Left kidney (tissue), 2 donors: Measurements from ENCODE around the gene HSPA9. TPM values are rescaled to one million over a fixed set of nuclear protein-coding genes. Genes with fewer than 3 reads are reported as not detected.
A peak's percentile ranks its signal among the peaks of the same experiment; 100 is the strongest.

Experiments
- DNase-seq: peaks from one replicate; pipeline ENCODE4 v3.0.0-alpha.2; 2013
- polyA plus RNA-seq: library from polyadenylated mRNA; unstranded; fragments of 120-200 nt; gene quantifications from one replicate; pipeline ENCODE4 v1.2.1, GENCODE V29; 2013; ENCODE audit not compliant: insufficient read length

The HSPA9 gene
- polyA plus RNA-seq, 1 donor = 365 TPM

DNA sequence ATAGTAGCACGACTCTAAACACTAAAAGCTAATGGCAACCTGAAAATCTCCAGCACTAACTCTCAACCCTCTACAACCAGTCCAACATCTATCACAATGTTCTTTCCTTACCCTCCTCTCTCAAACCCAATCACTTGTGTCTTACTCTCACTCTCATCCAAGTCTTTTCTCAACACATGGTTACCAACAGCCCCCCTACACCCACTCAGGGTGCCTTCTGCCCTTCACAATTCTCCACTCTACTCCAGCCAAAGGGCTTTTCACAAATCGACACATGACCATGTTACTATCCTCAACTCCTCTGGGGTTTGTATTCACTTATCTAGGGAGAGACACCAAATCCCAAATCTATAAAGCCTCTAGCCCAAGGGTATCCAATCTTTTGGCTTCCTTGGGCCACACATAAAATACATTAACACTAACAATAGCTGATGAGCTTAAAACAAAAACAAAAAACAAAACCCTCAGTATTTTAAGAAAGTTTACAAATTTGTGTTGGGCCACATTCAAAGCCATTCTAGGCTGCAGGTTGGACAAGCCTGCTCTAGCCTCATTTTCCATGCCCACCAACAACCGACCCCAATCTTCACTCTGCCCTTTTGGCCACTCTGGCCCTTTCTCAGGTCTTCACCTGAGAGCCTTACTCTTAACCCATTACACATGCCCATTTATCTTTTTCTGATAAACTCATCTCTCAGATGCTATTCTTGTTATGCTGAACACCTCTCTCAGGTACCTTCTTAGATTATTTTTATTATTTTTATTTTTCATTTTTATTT, 11.7 kb downstream of the HSPA9 start:
- DNase-seq = no peak

DNA sequence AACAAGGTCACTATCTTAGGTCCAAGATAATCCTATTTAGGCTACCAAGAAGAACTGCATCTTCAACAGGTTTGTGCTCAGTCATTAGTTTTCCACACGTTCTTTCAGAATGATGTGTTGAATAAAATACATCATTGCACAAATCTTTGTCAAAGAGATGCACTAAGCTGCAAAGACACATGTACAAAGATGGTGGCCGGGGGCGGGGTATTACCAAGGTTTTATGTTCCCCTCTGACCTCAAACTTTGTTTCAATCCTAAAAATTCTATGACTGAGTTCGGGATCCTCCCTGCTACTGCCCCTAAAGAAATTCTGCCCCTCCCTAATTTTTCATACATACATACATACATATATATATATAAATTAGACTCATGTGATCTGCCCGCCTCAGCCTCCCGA, 14.2 kb downstream of the HSPA9 start:
- DNase-seq = no peak

DNA sequence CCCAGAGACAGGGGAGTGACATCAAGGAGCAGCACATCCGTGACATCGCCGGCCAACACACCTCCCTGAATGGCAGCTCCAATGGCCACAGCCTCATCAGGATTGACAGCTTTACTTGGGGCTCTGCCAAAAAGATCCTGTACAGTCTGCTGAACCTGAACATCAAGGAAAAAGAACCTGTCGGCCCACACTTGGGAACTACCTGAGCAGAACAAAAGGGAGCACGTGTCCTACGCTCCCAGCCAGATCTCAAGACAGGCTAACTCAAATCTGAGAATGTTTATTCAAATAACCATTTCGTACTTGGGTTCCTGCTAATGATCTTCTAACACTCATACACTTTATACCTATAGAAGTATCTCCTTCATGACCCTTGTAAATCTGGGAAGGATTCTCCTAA, 15.3 kb downstream of the HSPA9 start:
- DNase-seq = no peak

DNA sequence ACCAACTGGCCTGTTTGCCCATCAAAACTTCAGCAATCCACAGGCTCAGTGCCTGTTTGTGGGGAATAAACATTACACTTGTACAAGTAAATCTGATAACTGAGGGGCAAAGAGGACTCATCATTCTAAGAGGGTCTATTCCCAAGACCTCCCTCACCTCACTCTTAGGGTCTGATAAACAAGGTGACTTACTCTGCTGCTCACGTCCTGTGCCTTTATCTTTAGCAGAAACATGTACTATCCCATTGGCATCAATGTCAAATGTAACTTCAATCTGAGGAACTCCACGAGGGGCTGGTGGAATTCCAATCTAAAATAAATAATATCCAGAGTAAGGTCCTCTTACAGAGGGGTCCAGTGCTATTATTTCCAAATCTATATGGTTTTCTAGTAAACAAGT, 17.5 kb downstream of the HSPA9 start:
- no peak for DNase-seq

DNA sequence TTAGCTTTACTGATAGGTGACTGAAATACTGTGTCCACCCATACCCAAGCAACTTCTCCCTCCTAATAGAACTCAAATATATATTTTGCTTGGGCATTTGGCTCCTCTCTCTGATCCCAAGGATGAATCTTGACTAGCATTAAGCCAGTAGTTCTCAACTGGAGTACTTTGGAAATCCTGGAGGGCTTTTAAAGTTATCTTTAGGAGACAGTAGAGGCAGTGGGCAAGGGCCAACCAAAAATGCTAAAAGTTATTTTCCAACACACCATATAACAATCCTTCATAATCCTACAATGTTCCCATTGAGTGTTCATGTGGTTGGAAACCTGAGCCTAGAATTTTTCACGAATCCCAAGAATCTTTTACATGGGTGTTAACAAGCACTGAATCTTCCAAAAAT, 21.1 kb downstream of the HSPA9 start:
- no peak for DNase-seq

DNA sequence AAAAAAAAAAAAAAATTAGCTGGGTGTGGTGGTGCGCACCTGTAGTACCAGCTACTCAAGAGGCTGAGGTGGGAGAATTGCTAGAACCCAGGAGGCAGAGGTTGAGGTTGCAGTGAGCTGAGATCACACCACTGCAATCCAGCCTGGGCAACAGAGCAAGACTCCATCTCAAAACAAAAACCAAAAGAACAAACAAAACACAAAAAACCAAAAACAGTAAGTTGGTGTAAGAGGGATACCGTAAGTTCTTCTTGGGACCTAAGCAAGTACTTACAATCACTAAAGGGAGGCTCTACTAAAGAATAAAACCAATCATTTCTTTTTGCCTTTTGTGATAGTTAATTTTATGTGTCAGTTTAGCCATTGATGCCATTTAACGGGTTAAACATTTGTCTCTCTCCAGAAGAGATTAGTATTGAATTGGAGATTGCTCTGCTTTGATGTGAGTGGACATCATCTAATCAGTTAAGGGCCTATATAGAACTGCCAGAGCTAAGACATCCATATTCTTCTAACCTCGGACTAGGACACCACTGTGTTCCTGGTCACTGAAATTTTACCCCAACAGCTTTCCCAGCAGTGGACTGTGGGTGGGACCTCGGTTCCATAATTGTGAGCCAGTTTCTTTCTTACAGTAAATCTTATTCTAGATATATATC, 21.6 kb downstream of the HSPA9 start:
- DNase-seq = no peak

DNA sequence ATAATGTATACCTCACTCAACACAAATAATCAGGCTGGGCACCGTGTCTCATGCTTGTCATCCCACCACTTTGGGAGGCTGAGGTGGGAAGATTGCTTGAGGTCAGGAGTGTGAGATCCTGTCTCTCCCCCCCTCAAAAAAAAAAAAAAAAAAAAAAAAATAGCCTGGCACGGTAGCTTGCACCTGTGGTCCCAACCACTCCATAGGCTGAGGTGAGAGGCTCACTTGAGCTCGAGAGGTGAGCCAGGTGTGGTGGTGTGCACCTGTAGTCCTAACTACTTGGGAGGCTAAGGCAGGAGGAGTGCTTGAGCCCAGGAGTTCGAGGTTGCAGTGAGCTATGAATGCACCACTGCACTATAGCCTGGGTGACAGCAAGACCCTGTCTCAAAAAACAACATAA, 22.5 kb downstream of the HSPA9 start:
- DNase-seq = no peak

DNA sequence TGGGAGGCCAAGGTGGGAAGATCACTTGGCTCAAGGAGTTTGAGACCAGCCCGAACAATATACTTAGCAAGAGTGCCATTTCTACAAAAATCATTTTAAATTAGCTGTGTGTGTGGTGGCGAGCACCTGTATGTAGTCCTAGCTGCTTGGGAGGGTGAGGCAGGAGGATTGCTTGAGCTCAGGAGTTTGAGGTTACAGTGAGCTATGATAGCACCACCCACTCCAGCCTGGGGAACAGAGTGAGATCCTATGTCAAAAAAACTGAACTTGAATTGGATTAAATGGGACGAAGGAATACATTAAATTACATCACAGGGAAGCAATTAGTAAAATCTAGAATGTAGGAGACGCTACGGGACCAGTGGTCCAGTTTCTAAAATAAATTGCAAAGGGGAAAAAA, 25.8 kb downstream of the HSPA9 start:
- no peak for DNase-seq

DNA sequence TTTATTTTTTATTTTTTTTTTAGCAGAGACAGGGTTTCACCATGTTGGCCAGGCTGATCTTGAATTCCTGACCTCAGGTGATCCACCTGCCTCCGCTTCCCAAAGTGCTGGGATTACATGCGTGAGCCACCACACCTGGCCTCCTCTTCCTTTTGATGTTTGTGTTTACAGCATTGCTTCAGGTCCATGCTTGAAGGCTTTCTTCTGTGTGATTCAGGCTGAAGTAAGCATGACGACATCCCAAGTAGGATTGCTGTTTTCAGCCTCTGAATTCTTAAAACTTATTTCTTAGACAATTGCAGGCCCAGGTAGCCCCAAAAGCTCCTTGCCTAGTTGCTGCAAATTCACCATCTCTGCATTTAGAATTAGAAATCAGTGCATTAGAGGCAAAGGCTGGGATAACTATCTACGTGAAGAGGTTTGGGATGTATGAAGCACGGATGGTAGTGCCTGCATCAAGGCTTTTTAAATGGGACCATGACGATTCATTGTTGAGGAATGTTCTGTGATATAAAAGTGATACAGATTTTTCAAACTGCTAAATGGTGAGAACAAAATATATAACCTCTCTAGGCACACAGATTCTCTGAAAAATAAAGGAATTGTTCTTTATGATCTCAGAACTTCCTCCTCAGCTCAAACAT, 29.2 kb downstream of the HSPA9 start:
- no peak for DNase-seq

DNA sequence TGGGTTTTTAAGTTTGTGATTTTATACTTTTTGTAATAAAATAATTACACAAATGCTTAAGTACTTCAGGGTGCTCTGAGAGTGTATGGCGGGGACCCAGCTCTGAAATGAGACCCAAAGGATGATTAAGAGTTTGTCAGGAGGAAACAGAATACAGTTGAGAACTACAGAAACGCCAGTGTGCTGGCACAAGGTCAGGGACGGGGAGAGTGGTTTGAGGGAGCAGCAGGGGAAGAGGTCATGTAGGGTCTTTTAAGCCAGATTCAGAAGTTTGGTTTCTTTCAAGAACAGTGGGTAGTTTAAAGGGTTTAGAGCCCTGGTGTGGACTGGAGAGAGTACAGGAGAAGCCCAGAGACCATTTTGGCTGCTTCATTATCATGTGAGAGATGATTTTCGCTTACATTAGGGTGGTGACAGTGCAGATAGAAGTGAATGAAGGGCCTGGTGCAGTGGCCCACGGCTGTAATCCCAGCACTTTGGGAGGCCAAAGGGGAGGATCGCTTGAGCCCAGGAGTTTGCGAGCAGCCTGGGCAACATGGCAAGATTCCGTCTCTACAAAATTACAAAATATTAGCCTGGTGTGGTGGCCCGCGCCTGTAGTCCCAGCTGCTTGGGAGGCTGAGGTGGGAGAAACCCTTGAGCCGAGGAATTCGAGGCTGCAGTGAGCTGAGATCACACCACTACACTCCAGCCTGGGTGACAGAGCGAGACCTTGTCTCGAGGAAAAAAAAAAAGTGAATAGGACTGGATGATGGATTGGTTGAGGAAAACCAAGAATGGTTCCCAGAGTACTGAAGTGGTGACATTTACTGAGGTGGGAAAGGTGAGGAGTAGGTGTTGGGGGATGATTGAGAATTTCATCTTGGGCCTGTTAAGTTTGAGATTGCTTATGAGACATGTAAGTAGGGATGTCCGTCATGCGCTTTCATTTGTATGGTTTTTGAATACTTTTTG, 30.7 kb downstream of the HSPA9 start:
- DNase-seq = no peak

DNA sequence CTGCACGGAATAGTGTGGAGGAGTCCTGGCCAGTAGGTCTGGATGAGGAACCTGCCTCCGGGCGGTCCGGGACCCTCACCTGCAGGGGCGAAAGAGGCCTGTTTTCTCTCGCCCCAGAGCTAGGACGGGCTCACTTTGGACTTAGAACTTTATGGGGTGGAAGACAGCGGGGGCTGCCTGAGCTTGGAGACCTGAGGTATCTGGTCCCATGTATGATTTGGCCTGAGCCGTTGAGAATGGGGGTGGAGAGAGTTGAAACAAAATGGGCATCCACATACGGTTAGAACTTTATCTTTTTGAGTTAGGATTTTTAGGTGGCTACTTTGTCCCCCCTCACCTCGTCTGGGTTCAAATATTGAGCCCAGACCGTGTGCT, 31.5 kb downstream of the HSPA9 start:
- no peak for DNase-seq

DNA sequence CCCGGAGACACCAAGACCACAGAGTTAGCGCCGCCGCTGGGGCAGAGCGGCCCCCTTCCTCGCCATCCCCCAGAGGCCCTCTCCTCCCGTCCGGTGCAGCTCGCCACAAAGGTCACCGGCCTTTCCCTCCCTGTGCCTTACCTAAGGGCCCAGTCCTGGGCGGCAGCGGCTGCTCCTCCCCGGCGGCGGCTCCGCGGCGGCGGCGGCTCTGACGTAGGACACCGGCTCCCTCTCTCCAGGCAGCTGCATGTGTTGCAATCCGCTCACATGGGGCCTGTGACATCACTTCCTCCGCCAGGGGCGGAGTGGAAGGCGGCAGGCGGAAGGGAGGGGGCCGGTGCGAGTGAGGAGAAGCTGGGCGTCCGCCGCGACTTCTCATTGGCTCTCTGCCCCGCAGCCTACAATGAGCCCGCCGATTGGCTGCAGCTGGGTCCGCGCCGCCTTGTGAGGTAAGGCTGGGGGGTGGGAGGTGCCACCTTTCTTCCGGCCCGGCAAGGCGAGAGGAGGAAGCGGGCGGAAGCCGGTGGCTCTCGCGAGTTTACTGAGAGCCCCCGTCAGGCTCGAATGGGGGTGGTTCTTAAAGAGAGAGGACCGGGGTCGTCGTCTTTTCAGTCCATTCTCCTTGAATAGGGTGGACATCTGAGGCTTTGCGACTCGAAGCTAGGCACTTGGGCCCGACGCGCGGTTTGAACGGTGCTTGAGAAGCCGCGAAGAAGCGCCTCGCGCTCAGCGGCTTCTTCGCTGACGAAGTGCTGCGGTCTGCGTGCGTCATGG, 32.1 kb downstream of the HSPA9 start, which contains the start of gene ETF1:
Gene ETF1 (minus strand): TSS at position 281 of the 774 bp plus-strand sequence. CDS start 318 bp downstream, outside the sequence.
- peak; percentile 99 for DNase-seq

DNA sequence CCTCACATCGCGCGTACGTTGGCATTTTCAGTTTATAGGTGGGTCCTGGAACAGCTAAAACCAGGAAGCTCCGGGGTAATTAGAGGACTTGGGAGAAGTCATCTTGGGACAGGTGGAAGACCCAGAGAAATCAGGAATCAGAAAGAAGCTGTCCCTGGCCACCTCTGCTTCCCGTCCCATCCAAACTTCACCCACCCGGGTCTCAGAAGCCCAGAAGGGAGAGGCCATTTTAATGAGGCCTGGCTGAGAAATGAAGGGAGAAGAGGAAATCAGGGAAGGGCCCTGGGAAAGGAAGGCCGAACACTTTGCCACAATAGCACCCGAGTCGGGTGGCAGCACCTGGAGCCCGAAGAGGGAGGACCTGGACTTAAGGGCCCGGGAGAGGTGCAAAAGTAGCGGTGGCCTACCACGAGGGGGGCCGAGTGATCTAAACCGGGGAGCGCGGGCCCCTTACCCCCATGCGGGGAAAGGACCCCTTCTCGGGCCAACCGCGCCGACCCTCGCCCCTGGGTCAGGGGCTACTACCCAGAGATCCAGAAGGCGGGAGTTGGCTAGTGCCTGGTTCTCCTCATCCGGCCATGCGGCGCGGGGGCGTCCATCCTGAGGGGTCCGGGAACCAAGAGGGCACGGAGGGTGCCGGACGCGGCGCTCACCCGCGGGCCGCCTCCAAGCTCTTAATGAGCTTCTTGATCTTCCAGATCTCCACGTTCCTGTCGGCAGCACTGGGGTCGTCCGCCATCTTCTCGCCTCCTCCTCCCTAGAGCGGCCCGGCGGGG, 32.8 kb downstream of the HSPA9 start:
- DNase-seq = no peak

DNA sequence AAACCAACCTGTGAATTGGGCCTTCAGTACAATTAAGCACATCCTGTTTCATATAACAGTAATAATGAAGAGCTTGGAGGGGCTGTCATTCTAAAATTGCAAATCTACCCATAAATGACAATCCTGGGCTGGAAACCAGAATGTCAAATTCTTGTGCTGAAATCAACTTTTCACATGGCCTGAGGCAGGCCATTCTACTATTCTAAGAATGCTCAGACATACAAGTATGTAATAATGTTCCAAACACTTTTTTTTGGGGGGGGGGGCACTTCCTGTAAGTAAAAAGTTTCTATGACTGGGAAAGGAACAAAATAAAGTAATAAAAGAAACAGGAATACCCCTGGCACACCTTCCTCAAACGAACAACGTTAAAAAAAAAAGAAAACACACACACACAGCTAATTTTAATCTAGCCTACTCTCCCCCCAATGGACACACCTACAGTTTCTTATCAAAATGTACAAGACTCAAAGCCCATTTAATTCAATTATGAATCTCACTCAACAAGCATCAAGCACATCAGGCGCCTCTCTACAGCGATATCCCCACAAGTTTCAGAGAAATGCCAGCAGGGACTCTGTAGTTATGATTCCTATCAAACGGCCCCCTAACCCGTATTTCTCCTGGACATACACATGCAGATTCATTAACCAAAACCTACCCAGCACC, 33.6 kb downstream of the HSPA9 start:
- DNase-seq = no peak

DNA sequence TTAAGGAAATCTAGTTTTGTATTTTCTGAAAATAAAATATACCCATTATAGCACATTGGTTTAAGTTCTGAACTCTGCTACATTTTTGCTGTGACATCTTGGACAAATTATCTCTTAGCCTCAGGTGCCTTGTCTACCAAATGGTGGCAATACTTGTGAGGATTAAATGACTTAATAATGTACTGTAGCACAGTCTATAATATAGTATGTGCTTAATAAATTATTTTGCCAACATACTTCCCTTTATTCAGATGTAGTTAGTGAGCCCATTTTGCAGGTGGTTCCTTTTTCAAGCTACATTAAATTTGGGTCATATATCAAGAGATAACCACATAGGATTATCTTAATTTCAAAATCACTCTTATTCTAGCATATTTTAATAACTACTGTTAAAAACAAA, 35.4 kb downstream of the HSPA9 start:
- no peak for DNase-seq

DNA sequence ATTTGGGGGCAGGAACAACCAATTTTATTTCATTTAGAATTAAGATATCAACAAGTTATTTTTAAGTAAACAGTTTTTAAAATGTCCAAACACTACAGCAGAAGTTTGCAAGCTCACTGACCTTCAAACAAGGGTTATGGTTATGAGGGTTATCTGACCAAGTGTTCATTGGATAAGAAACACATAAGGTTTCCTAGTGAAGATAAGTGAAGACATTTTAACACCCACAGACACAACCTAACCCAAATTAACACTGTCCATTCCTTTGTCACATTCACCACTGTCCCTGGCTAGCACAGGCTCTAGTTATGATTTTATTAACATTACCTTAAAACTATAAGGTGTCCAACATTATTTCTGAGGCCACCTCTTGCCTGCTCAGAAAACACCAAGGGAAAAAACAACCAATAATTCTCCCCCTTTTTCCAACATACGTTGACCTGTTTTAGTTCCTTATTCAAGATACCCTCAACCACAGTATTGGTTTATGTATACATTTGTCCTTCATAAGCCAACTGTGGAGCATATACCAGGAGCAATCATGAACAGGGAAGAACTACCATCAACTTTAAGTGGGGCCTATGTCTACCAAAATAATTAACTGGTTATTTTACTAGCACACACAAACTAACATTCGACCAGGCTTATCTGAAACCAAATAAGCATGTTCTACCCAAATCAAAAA, 36.1 kb downstream of the HSPA9 start:
- DNase-seq = no peak

DNA sequence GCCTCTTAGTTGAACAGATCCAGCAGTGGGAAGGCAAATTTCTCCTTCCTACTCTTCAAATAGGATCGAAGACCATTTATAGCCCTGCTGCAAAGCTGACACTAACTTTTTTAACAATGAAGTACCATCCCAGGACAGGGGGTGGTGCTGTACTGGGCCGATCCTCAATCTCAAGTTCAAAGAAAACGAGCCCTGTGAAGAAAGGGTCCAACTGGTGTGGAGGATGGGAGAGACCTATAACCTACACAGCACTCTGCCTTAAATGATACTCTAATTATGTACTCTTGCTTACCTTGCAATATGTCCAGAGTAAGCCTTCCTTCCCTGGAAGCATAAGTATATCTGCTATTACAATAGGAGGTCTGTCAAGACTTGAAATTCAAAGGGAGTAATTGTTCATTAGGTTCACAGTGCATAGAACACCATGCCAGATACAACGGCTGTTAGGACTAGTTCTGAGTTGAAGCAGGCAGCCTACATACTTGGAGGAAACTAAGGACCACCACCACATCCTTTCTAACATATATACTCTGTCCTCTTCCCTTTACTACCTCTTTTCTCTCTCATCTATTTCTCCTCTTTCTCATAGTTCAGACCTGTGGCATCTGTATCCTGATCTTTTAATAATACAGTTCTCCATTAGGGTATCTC, 38.4 kb downstream of the HSPA9 start:
- DNase-seq = no peak

DNA sequence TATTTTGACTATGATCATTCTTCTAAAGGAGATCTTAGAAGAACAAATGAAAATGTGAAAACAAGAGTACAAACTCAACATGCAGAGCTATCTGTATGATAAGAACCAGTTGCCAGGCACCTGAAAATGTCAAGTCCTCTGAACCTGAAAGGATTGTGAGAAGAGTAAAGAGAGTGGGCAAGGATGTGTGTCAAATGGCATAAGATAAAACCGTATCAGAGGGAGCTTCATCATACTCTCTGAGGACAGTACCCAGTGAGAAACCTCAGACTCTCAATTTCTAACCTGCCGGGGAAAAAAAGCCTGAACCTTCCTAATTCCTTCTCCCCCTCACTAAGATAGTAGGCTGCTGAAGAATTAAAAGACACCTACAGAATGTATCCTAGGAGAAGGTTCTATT, 39.0 kb downstream of the HSPA9 start:
- no peak for DNase-seq
